MM.1S (cell line): ENCODE measurements around the gene PMFBP1.

ENCODE experiments used
- EZH2 ChIP-seq: fragments of 300-600 bp; sonication (generic); optimal IDR thresholded peaks from 2 replicates; pipeline ENCODE3; 2017; ENCODE audit warnings: low read depth, mild to moderate bottlenecking, antibody characterized with exemption, low read length, mixed read lengths
- TF ChIP-seq, protein P1 (sequence below): fragments of 300-600 bp; sonication (generic); IDR thresholded peaks from 2 replicates; pipeline ENCODE4 v1.5.1; 2016; ENCODE audit warnings: antibody characterized with exemption, low read length, mixed read lengths

DNA sequence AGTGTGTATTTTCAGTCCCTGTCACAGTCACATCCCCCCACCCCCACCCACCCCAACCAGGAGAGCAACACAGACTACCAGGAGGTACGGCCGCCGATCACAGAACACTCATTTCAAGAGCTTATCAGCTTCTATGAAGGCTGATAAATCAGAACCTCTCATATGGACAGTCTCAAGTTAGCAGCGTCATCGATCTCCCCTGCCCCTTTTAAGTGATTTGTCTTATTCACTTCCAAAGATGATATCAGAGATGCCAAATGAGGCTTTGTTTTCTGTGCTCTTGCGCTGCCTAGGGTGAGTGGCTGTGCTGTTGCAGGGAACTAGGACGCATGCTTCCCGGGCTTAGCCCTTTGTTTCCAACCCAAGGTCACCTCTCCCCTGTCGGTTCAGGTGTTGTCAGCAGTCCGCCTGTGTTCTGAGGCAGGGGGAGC lies 26.8 kb upstream of the PMFBP1 start:
- TF ChIP-seq, protein P1, sequence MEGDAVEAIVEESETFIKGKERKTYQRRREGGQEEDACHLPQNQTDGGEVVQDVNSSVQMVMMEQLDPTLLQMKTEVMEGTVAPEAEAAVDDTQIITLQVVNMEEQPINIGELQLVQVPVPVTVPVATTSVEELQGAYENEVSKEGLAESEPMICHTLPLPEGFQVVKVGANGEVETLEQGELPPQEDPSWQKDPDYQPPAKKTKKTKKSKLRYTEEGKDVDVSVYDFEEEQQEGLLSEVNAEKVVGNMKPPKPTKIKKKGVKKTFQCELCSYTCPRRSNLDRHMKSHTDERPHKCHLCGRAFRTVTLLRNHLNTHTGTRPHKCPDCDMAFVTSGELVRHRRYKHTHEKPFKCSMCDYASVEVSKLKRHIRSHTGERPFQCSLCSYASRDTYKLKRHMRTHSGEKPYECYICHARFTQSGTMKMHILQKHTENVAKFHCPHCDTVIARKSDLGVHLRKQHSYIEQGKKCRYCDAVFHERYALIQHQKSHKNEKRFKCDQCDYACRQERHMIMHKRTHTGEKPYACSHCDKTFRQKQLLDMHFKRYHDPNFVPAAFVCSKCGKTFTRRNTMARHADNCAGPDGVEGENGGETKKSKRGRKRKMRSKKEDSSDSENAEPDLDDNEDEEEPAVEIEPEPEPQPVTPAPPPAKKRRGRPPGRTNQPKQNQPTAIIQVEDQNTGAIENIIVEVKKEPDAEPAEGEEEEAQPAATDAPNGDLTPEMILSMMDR: no peak
- TF ChIP-seq EZH2: no peak
